Measurements from ENCODE around the gene KMT5B.

The KMT5B gene

GRCh38 chr11:68142441-68143309, 70.4 kb downstream of the KMT5B start:
- DNase-seq = no peak

- no peak for DNase-seq
Observed at GRCh38 chr11:68142028-68142412, 71.1 kb downstream of the KMT5B start.

DNA sequence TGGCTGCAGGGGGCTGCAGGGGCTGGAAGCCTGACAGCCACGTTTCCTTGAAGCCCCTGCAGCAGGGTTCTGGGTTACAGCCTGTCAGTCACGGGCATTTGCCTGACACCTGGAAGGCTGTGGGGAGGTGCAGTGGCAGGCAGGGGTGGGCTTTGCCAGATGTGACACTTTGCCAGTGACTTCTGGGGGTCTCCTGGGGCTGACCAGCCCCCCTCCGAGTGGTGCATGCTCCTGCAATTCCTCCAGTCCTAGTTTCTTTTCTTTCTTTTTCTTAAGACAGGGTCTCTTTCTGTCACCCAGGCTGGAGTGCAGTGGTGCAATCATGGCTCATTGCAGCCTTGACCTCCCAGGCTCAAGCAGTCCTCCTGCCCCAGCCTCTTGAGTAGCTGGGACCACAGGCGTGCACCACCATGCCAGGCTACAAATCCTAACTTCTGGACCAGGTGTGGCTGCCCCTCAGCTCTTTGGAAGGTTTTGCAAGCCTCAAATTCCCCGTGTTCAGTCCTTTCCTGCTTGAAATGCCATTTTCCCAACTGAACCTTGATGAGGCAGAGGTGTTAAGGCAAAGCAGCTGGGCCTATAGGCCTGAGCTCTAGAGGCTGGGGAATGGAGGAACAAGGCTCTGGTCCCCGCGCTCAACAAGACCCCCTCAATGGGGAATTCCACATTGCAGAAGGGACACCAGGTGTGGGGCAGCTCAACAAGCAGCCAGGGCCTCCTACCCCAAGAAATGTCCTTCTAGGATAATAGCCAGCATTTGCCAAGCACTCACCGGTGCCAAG, 71.7 kb downstream of the KMT5B start:
- no peak for DNase-seq

DNA sequence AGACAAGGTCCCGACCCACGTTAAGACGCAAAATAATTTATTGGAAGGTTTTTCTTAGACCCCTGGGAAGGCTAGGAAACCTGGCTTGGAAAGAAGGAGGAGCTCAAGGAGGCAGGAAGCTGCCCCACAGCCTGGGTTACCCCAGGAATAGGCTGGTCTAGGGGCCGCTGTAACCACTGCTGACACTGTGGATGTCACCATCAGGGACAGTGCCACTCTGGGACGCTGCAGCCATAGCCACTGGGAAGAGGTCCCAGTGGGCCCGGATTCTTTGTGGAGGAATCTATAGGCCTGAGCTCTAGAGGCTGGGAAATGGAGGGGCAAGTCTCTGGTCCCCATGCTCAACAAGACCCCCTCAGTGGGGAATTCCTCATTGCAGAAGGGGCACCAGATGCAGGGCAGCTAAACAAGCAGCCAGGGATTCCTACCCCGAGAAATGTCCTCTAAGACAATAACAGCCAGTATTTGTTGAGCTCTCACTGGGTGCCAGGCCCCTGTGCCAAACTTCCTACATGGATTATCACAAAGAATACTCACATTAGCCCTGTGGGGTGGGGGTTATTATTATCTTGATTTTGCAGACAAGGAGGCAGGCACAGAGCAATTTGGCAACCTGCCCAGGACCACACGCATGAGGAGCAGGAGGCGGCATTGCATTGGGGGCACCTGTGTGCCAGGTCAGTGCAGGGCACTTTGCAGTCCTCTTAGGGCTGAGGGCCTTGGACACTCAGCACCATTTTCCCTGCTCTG, 72.4 kb downstream of the KMT5B start:
- no peak for DNase-seq

GRCh38 chr11:68138237-68138636, 74.9 kb downstream of the KMT5B start:
- DNase-seq = no peak

DNA sequence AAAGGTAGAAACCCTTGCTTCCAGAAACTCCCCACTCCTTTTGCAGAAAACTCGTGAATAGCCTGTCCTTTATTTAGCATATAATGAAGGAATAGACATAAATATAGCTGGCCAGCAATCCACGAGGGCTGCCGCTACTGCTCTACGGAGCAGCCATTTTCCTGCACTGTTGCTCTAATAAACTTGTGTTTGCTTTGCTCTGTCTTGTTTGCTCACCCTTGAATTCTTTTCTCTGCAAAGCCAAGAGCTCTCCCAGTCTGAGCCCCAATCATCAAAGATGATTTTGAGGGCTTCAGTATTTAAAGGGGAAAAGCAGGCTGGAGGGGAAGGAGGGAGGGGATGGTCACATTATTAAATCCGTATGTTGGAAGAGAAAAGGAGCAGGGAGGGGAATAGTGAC, 75.3 kb downstream of the KMT5B start:
- no peak for DNase-seq

DNA sequence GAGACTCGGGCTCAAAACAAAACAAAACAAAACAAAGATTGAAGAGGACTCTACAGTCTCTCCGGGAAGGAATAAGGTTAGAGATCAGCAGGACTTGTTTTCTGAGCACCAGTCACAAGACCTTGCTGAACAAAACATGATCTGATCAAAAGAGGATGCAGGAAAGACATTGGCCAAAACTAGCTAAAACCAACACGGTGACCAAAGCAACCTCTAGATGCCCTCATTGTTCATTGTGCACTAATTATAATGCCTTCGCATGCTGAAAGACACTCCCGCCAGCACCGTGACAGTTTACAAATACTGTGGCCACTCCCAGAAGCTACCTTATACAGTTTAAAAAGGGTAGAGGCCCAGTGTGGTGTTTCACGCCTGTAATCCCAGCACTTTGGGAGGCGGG, 76.2 kb downstream of the KMT5B start:
- DNase-seq = no peak

- no peak for DNase-seq
Observed at GRCh38 chr11:68135161-68135560, 77.9 kb downstream of the KMT5B start.

DNA sequence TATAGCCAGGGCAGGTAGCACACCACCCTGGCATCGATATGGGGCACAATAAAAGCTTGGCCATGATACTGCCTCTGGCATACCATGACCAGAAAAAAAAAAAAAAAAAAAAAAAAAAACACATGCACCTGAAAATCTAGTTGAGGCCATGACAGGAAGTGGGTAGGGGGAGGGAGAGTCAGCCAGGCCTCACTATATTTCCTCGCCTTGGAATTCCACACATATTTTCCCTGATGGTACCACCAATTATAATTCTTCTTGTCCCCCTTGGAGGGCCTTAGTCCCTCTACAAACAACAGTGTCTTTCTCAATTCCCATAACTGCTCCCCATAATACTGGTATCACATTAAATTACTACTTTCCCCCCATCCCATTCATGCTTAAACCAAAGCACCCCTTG, 79.3 kb downstream of the KMT5B start:
- DNase-seq = no peak

DNA sequence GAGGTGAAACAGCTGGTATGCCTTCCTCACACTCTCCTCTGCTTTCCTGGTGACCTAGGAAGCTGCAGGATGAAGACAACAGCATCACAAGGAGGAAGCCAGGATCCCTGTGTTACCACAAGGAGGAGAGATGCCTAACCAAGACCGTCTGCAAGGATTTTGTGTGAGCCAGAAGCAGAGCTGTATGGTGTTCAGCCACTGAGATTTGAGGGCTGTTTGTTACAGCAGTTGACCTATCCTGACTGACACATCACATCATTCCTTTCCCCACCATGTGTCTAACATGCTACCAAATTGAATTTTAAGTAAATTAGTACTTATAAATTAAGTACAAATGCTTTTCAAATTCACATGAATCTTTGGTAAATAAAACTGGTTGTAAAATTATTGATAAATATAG, 83.0 kb downstream of the KMT5B start:
- no peak for DNase-seq

GRCh38 chr11:68128682-68129327, 84.3 kb downstream of the KMT5B start:
- no peak for DNase-seq

GRCh38 chr11:68127714-68128681, 85.1 kb downstream of the KMT5B start:
- no peak for DNase-seq

DNA sequence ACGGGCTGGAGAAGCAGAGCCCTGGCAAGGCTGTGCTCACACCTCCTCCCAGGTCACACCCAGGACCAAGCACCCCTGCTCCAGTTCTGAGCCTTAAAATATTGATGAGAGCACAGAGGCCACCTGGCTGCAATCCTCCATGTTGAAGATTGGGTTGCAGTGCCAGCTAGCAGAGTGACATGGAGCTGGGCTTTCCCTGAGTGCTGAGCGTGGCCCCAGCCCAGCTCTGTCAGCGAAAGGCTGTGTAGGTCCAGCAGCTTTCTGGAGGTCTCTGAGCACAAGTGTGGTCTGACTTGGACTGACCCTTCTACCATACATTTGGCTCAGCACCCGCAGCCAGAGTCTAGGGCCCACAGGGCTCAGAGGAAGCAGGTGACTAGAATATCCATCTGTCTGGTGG, 87.9 kb downstream of the KMT5B start:
- DNase-seq = no peak

- no peak for DNase-seq
Observed at GRCh38 chr11:68122936-68123539, 90.1 kb downstream of the KMT5B start.

- peak in 1 of 2 experiments; percentile 36 for DNase-seq
Observed at GRCh38 chr11:68121067-68121899, 91.8 kb downstream of the KMT5B start, which contains the start of gene CHKA. Gene CHKA (minus strand): TSS chr11:68121388. CDS start chr11:68121177, 211 bp downstream.

DNA sequence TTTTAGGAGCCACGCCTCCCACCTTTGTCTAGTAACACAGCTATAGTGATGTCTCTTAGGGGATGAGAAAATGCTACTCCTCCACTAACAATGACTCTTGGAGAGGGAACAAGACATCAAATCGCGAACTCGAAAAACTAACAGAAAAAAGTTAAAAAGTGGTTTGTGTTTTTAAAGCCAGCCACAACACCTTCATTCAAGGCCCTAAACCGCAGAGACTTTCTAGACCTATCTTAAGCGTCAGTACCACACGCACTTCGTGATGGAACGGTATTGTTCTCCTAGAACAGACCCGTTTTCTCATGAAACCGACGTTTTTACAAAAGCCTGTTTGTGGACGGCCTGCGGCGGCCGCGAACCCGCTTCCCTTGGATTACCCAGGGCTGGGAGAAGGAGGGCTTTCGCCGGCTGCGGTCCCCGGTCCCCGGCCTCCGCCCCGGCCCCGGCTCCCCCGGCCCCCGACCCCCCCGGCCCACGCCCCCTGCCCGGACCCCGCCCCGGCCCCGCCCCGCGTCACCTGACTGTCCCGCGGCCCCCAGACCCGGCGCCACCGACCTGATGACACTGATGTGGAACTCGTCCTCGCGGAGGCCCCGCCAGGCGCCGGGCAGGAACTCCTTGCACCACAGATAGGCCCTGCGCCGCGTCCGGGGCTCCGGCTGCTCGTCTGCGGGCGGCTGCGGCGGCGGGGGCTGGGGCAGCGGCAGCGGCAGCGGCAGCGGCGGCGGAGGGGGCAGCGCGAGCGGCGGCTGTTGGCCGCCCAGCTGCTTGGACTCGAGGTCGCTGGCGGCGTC, 92.6 kb downstream of the KMT5B start:
- DNase-seq = no peak

DNA sequence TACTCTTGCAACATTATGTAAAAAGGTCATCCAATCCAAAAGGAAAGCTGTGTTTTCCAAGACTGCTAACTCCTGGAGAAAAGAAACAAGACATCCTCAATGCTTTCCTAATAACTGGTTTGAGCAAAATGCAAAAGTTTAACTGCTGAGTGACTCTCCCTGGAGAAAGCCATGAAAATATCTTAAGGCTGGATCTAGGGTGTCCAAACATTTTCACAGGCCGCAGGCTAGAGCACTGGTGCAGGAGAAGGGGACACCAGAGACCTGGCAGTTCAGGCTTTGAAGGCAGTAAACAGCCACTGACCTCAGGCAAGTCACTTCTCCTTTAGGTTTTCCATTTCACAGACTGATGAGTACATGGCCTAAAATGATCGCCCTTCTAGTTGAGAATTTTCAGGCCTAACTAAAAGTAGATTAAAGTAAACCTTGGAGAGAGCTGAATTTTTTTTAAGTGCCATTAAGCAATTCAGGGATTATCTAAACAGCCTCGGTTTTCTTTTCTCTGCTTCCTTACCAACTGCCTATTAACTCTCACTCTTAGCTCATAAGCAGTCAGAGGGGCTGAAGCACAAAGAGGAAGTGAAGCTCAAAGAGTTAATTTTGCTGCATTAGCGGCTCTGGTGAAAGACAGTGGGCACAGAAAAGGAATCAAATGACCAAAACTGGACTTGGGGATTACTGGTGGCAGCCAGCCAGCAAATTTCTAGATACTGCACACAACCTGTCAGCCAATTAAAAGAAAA, 94.2 kb downstream of the KMT5B start:
- no peak for DNase-seq

DNA sequence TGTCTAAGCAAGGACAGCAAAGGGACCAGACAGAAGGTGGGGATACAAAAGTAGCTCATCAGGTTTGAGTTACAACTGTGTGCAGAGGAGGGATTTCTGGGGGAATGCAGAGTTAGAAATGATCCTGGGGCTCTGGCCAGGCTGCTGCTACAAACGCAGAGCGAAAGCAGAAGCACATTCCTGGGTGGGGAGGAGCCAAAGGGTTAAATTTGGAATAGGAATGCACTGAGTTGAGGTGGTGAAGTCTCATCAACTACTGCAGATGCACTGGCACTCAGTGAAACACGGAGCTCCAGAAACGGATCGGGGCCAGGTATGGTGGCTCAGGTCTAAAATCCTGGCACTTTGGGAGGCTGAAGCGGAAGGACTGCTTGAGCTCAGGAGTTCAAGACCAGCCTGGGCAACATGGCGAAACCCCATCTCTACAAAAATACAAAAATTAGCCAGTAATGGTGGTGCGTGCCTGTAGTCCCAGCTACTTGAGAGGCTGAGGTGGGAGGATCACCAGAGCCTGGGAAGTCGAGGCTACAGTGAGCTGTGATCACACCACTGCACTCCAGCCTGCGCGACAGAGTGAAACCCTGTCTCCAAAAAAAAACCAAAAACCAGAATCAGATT, 95.1 kb downstream of the KMT5B start:
- no peak for DNase-seq
